NB4 (cell line): ENCODE measurements around the gene ASB10.

Source experiments
- DNase-seq: peaks from one replicate; pipeline ENCODE4 v3.0.0; 2010; ENCODE audit warnings: low read depth
- H3K4me3 ChIP-seq: one replicate; pipeline ENCODE4 v1.5.1; 2011; ENCODE audit warnings: mild to moderate bottlenecking, low read depth, low read length, moderate library complexity
- CTCF ChIP-seq: IDR thresholded peaks from one replicate; pipeline ENCODE4 v1.5.1; 2012; ENCODE audit warnings: low read depth, low read length
- MYC ChIP-seq: IDR thresholded peaks from 2 replicates; pipeline ENCODE4 v1.6.1; 2011; ENCODE audit warnings: low read depth, low read length
- POLR2A ChIP-seq: IDR thresholded peaks from 2 replicates; pipeline ENCODE4 v1.6.1; 2011; ENCODE audit warnings: mild to moderate bottlenecking; ENCODE audit not compliant: insufficient read length; ENCODE audit errors: extremely low read depth
- TF ChIP-seq, protein P1 (sequence below): IDR thresholded peaks from 2 replicates; pipeline ENCODE4 v1.6.1; 2011; ENCODE audit warnings: low read depth, low read length

Gene ASB10

DNA sequence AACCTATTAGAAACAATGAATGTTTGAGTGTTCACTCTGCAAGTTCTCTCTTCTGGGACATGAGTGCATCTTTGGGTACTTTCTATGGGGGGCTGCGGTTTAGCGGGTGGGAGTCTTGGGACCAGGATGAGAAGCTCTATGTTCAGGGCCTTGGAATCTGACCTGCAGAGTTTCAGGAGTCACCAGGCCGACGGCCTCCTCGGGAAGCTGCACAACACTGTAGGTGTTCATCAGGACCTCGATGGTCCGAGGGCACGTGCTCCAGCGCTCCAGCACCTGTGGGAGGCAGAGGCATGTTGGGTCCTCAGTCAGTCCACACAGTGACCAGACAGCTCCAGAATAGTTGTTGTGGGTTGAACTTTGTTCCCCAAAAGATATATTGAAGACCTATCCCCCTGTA lies 10.6 kb downstream of the ASB10 start:
- no peak overlapping the region for H3K4me3 ChIP-seq
- TF ChIP-seq, protein P1, sequence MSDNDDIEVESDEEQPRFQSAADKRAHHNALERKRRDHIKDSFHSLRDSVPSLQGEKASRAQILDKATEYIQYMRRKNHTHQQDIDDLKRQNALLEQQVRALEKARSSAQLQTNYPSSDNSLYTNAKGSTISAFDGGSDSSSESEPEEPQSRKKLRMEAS, result no peak
- no peak for TF ChIP-seq CTCF
- TF ChIP-seq MYC, result no peak
- no peak for DNase-seq

DNA sequence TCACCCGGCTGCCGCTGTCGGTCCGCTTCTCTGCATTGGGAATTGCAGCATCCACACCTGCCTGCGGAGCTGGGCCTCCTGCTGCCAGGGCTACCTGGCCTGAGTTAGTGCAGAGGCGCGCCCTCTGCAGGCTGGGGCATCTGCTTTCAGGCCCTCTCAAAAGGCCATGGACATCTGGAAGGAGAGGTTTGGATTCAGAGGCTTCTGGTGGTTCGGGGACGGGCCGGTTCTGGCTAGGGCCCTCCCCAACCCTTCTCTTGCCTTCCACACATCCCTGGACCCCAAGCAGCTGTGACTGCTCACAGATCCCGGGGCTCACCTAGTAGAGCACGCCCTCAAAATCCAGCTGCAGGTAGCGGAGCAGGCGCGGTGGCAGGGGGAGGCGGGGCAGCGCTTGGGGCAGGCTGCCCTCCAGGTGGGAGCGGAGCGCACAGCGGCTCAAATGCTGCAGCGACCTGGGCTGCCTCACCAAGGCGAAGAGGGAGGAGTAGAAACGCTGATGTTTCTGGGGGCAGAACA lies 11.2 kb downstream of the ASB10 start:
- no peak for DNase-seq
- H3K4me3 ChIP-seq, result no peak overlapping the region
- TF ChIP-seq, protein P1, result no peak
- TF ChIP-seq CTCF (no peak), MYC (no peak), POLR2A (no peak)

DNA sequence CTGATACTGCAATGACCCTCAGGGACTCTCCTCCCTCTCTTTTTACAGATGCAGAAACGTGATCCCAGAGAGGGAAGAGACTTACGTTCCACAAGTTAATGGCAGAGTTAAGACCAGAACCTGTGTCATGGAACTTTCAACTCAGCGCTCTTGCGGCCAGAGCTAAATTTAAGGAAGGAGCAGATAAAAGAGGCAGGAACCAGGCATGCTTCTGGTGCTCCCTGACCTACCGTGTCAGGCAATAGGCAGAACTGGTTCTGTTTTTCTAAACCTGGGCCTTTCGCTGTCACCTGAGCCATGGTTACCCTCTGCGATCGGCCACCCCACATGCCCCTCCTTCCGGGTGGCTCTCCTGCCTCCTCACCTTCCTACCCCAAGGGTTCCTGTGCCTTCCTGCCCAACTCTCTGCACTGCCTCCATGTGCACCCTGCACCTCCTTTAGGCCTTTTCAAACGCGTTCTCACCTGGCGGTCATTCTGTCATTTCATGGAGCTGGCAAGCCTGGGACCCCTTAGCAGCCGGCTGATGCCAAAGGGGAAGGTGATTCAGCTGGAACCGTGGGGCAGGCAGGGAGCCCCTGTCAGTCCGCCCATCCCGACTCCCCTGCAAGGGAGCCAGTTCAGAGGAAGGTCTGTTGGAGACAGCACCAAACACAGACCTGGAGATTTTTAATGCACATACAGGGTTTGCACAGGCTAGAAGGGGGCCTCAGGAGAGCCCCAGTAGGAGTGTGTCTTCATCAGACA lies 11.8 kb downstream of the ASB10 start:
- H3K4me3 ChIP-seq, result no peak overlapping the region
- DNase-seq, result no peak
- TF ChIP-seq MYC, result no peak
- TF ChIP-seq POLR2A, result no peak
- TF ChIP-seq CTCF, result no peak
- TF ChIP-seq, protein P1, result no peak

GRCh38 chr7:151174246-151175046 lies 12.6 kb downstream of the ASB10 start:
- DNase-seq, result no peak
- TF ChIP-seq POLR2A (no peak), MYC (no peak), CTCF (no peak)
- TF ChIP-seq, protein P1, result no peak

GRCh38 chr7:151173386-151174245 lies 13.4 kb downstream of the ASB10 start:
- no peak overlapping the region for H3K4me3 ChIP-seq
- no peak for TF ChIP-seq MYC
- TF ChIP-seq, protein P1, result no peak
- no peak for TF ChIP-seq CTCF
- TF ChIP-seq POLR2A, result no peak
- no peak for DNase-seq

More at GRCh38 chr7:151174246-151175046, 12.6 kb downstream of the ASB10 start:
- H3K4me3 ChIP-seq, result no peak overlapping the region
